ENCODE results near the gene GCA. TPM values are rescaled to one million over a fixed set of nuclear protein-coding genes. Genes with fewer than 3 reads are reported as not detected.

The GCA gene
- total and polyA plus RNA-seq, 2 of the 13 experiments (the other 11 are each of a cell fraction or from before 2014, with no cell fraction given), result 42.0 to 48.3 TPM

DNA sequence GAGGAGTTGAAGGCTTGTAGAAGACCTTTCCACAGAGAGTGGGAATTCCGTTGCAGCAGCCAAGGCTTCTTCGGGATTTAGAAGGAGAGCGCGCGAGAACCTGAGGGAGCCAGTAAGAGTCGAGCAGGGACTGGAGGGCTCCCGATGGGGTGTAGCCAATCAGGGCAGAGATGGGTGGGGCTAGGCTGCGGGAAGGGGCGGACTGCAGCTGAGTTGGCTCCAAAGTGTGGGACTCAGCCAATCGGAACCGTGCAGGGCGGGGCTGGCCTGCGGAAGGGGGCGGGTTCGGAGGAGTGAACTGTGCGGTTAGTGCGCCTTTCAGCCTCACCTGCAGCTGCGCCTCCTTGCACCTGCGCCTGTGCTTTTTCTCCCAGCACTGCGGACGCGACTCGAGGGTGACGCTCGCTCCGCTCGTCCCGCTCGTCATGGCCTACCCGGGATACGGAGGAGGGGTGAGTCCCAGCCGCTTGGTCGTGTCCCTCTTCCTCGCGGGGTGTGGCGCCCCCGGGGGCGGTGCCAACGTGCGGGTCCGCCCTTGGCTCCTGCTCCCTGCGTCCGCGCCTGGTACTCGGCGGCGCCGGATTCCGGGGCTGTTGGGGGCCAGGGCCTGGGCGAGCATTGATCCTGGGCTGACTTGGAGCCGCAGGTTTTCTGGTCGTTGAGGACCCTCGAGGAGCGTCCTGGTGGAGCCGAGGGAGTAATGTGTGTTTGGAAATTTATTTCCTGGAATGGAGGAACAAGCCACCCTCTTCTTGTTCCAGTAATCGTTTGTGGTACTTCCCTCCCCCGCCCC is at the start of gene GCA (continued):
- TF ChIP-seq MYPOP (CRISPR knock-in tag; IDR thresholded peaks at IDR 0.05), result peak; percentile 95
- no peak for TF ChIP-seq HDAC6 (IDR thresholded peaks at IDR 0.05; ENCODE audit: low read depth, low read length)
- peak; percentile 80 for TF ChIP-seq SRY (CRISPR knock-in tag; IDR thresholded peaks at IDR 0.05)
- TF ChIP-seq GTF3A (CRISPR knock-in tag; conservative IDR thresholded peaks at IDR 0.05), result no peak
- peak; percentile 14; the same call in 1 of the 2 replicates for TF ChIP-seq BHLHE40 (IDR thresholded peaks at IDR 0.05; ENCODE audit: low read length)
- TF ChIP-seq KIAA2018 (CRISPR knock-in tag; IDR thresholded peaks at IDR 0.05; ENCODE audit: borderline replicate concordance), result no peak
- no peak for TF ChIP-seq ZNF597 (CRISPR knock-in tag; IDR thresholded peaks at IDR 0.05)
- peak; percentile 91 for TF ChIP-seq ZNF274 (CRISPR knock-in tag; IDR thresholded peaks at IDR 0.05)
- peak; percentile 98; the same call in 1 of the 2 replicates for TF ChIP-seq NFKB2 (CRISPR knock-in tag; IDR thresholded peaks at IDR 0.05; ENCODE audit: borderline replicate concordance)
- no peak for TF ChIP-seq ZBTB3 (CRISPR knock-in tag; IDR thresholded peaks at IDR 0.05; ENCODE audit: borderline replicate concordance, low read depth)
- TF ChIP-seq, protein P1, sequence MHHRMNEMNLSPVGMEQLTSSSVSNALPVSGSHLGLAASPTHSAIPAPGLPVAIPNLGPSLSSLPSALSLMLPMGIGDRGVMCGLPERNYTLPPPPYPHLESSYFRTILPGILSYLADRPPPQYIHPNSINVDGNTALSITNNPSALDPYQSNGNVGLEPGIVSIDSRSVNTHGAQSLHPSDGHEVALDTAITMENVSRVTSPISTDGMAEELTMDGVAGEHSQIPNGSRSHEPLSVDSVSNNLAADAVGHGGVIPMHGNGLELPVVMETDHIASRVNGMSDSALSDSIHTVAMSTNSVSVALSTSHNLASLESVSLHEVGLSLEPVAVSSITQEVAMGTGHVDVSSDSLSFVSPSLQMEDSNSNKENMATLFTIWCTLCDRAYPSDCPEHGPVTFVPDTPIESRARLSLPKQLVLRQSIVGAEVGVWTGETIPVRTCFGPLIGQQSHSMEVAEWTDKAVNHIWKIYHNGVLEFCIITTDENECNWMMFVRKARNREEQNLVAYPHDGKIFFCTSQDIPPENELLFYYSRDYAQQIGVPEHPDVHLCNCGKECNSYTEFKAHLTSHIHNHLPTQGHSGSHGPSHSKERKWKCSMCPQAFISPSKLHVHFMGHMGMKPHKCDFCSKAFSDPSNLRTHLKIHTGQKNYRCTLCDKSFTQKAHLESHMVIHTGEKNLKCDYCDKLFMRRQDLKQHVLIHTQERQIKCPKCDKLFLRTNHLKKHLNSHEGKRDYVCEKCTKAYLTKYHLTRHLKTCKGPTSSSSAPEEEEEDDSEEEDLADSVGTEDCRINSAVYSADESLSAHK (CRISPR knock-in tag; IDR thresholded peaks at IDR 0.05; ENCODE audit: borderline replicate concordance), result no peak
- TF ChIP-seq SNAPC2 (CRISPR knock-in tag; IDR thresholded peaks at IDR 0.05), result 0 out of 2 replicates have a peak, but pooled peaks have one; percentile 56
- peak; percentile 99 for TF ChIP-seq ZNF713 (CRISPR knock-in tag; IDR thresholded peaks at IDR 0.05)
- TF ChIP-seq ZNF724P (CRISPR knock-in tag; IDR thresholded peaks at IDR 0.05; ENCODE audit: borderline replicate concordance), result no peak; the same call in none of the 2 replicates
